A673 (cell line): ENCODE data around the gene EYS.

Experiments
- CTCF ChIP-seq: fragments of 300-800, 200-600 bp; sonication (generic); conservative IDR thresholded peaks from 2 replicates; pipeline ENCODE4 v1.5.1; 2017; ENCODE audit warnings: low read depth, mild to moderate bottlenecking, antibody characterized with exemption, low read length, moderate library complexity, mixed read lengths
- EZH2 ChIP-seq: fragments of 200-600 bp; sonication (generic); IDR thresholded peaks from 2 replicates; pipeline ENCODE4 v1.6.1; 2017; ENCODE audit warnings: borderline replicate concordance, low read depth, mild to moderate bottlenecking, mixed read lengths, antibody characterized with exemption, low read length; ENCODE audit not compliant: poor library complexity, severe bottlenecking

GRCh38 chr6:64288351-64288750 lies 1418.7 kb downstream of the EYS start:
- TF ChIP-seq CTCF (no peak), EZH2 (no peak)
